BE2C (cell line): ENCODE measurements around the gene ESF1.

Experiments used
- DNase-seq: peaks from one replicate; pipeline ENCODE4 v3.0.0-alpha.2; 2020
- H3K27me3 ChIP-seq: fragments of 250-450 bp; sonication (Bioruptor Pico); 2 replicates; pipeline ENCODE4 v1.5.1; 2020; ENCODE audit warnings: mild to moderate bottlenecking
- H3K36me3 ChIP-seq: fragments of 250-450 bp; sonication (Bioruptor Pico); 2 replicates; pipeline ENCODE4 v1.5.1; 2020; ENCODE audit warnings: mild to moderate bottlenecking
- H3K4me1 ChIP-seq: fragments of 250-450 bp; sonication (Bioruptor Pico); 2 replicates; pipeline ENCODE4 v1.5.1; 2020
- H3K4me3 ChIP-seq: 2 replicates; pipeline ENCODE4 v1.5.1; 2011; ENCODE audit warnings: low read depth, low read length
- H3K9me3 ChIP-seq: fragments of 250-450 bp; sonication (Bioruptor Pico); 2 replicates; pipeline ENCODE4 v1.5.1; 2020
- CTCF ChIP-seq: IDR thresholded peaks from 2 replicates; pipeline ENCODE4 v1.5.1; 2012; ENCODE audit warnings: mild to moderate bottlenecking, low read depth, low read length

The ESF1 gene

GRCh38 chr20:13685623-13686022 lies 99.1 kb downstream of the ESF1 start:
- Histone ChIP-seq H3K9me3 (no peaks in the 10 kb centered on the region), H3K36me3 (no peaks in the 10 kb centered on the region), H3K27me3 (no peaks in the 10 kb centered on the region), H3K4me3 (no peak overlapping the region), H3K4me1 (no peaks in the 10 kb centered on the region)
- TF ChIP-seq CTCF = no peak
- no peak for DNase-seq

- TF ChIP-seq CTCF = no peak
These were observed 100.0 kb downstream of the ESF1 start for GRCh38 chr20:13684566-13685222.

GRCh38 chr20:13683833-13684232 lies 100.9 kb downstream of the ESF1 start:
- no peak for DNase-seq
- no peaks in the 10 kb centered on the region for H3K27me3 ChIP-seq

More at GRCh38 chr20:13684566-13685222, 100.0 kb downstream of the ESF1 start:
- no peak for DNase-seq
- Histone ChIP-seq H3K4me3 (no peak overlapping the region), H3K9me3 (no peaks in the 10 kb centered on the region), H3K4me1 (no peaks in the 10 kb centered on the region), H3K36me3 (no peaks in the 10 kb centered on the region), H3K27me3 (no peaks in the 10 kb centered on the region)

GRCh38 chr20:13681248-13682125 lies 103.2 kb downstream of the ESF1 start:
- DNase-seq = no peak
- H3K36me3 ChIP-seq = no peaks in the 10 kb centered on the region
- TF ChIP-seq CTCF = no peak
- H3K9me3 ChIP-seq = no peaks in the 10 kb centered on the region
- no peak overlapping the region for H3K4me3 ChIP-seq
- no peaks in the 10 kb centered on the region for H3K27me3 ChIP-seq
- no peaks in the 10 kb centered on the region for H3K4me1 ChIP-seq

More at GRCh38 chr20:13683833-13684232, 100.9 kb downstream of the ESF1 start:
- Histone ChIP-seq H3K4me1 (no peaks in the 10 kb centered on the region), H3K36me3 (no peaks in the 10 kb centered on the region), H3K9me3 (no peaks in the 10 kb centered on the region), H3K4me3 (no peak overlapping the region)
- TF ChIP-seq CTCF = no peak

GRCh38 chr20:13678944-13679343 lies 105.8 kb downstream of the ESF1 start:
- no peaks in the 10 kb centered on the region for H3K27me3 ChIP-seq
- no peaks in the 10 kb centered on the region for H3K9me3 ChIP-seq
- H3K4me3 ChIP-seq = no peak overlapping the region
- no peak for DNase-seq
- H3K4me1 ChIP-seq = no peaks in the 10 kb centered on the region
- no peak for TF ChIP-seq CTCF
- no peaks in the 10 kb centered on the region for H3K36me3 ChIP-seq

GRCh38 chr20:13677241-13677640 lies 107.5 kb downstream of the ESF1 start:
- H3K27me3 ChIP-seq = no peaks in the 10 kb centered on the region
- no peaks in the 10 kb centered on the region for H3K36me3 ChIP-seq
- DNase-seq = no peak
- TF ChIP-seq CTCF = no peak
- H3K4me1 ChIP-seq = no peaks in the 10 kb centered on the region
- no peak overlapping the region for H3K4me3 ChIP-seq
- H3K9me3 ChIP-seq = no peaks in the 10 kb centered on the region
